ENCODE data around the gene AFF2. TPM values are rescaled to one million over a fixed set of nuclear protein-coding genes. Genes with fewer than 3 reads are reported as not detected.

AFF2 gene
- total and polyA plus RNA-seq, 7 donors = 0.01 to 0.32 (median 0.11) TPM; not detected in 1

GRCh38 chrX:148788449-148788848 lies 288.0 kb downstream of the AFF2 start:
- intact Hi-C loops (cut with DNase I) = no loop called here
- no peaks in the 10 kb centered on the region for H3K4me1 ChIP-seq
- no peaks in the 10 kb centered on the region for H3K27me3 ChIP-seq (ENCODE audit: insufficient read depth in 3 of 3, low read length in 2 of 3)
- no peak overlapping the region for H3K4me3 ChIP-seq
- H3K9me3 ChIP-seq = no peaks in the 10 kb centered on the region
- H3K27ac ChIP-seq = no peak overlapping the region
- no peaks in the 10 kb centered on the region for H3K36me3 ChIP-seq (ENCODE audit: insufficient read depth in 1 of 2, low read depth in 1 of 2)
- no peak for ATAC-seq
- TF ChIP-seq CTCF (IDR thresholded peaks at IDR 0.05) = no peak
- no peak for DNase-seq
- 52 to 71% (median 64%) methylated on average over 4 of the region's 4 CpGs for WGBS, 3 donors

- no peaks in the 10 kb centered on the region for H3K9me3 ChIP-seq
- H3K36me3 ChIP-seq (ENCODE audit: insufficient read depth in 1 of 2, low read depth in 1 of 2) = no peaks in the 10 kb centered on the region
- H3K27ac ChIP-seq = no peak overlapping the region
- DNase-seq = no peak
- H3K27me3 ChIP-seq (ENCODE audit: insufficient read depth in 3 of 3, low read length in 2 of 3) = no peaks in the 10 kb centered on the region
- no peak for TF ChIP-seq CTCF (IDR thresholded peaks at IDR 0.05)
- no peaks in the 10 kb centered on the region for H3K4me1 ChIP-seq
- intact Hi-C loops (cut with DNase I) = no loop called here
- no peak overlapping the region for H3K4me3 ChIP-seq
- ATAC-seq = no peak
These were observed 293.9 kb downstream of the AFF2 start for GRCh38 chrX:148794350-148794749.

- Histone ChIP-seq H3K4me1 (no peaks in the 10 kb centered on the region), H3K9me3 (no peaks in the 10 kb centered on the region), H3K27ac (no peak overlapping the region), H3K36me3 (ENCODE audit: insufficient read depth in 1 of 2, low read depth in 1 of 2) (no peaks in the 10 kb centered on the region), H3K4me3 (no peak overlapping the region), H3K27me3 (ENCODE audit: insufficient read depth in 3 of 3, low read length in 2 of 3) (no peaks in the 10 kb centered on the region)
- no peak for TF ChIP-seq CTCF (IDR thresholded peaks at IDR 0.05)
- ATAC-seq (no peak), DNase-seq (no peak)
- intact Hi-C loops (cut with DNase I) = no loop called here
- 62 to 76% (median 70%) methylated on average over 8 of the region's 8 CpGs for WGBS, 3 donors
These were observed 304.4 kb downstream of the AFF2 start for GRCh38 chrX:148804579-148805355.

- 73 to 75% (median 75%) methylated on average over 16 to 17 of the region's 17 CpGs for WGBS, 3 donors
- H3K9me3 ChIP-seq = no peaks in the 10 kb centered on the region
These were observed 305.9 kb downstream of the AFF2 start for GRCh38 chrX:148806145-148806870.

More at GRCh38 chrX:148806145-148806870, 305.9 kb downstream of the AFF2 start:
- H3K4me3 ChIP-seq = no peak overlapping the region
- intact Hi-C loops (cut with DNase I) = no loop called here
- no peaks in the 10 kb centered on the region for H3K36me3 ChIP-seq (ENCODE audit: insufficient read depth in 1 of 2, low read depth in 1 of 2)
- no peaks in the 10 kb centered on the region for H3K27me3 ChIP-seq (ENCODE audit: insufficient read depth in 3 of 3, low read length in 2 of 3)
- ATAC-seq (no peak), DNase-seq (no peak)
- no peaks in the 10 kb centered on the region for H3K4me1 ChIP-seq
- H3K27ac ChIP-seq = no peak overlapping the region
- no peak for TF ChIP-seq CTCF (IDR thresholded peaks at IDR 0.05)

Measured in psoas muscle (tissue), 8 donors.